K562 (cell line): ENCODE results near the gene ZMYND8. TPM values are rescaled to one million over a fixed set of nuclear protein-coding genes. Genes with fewer than 3 reads are reported as not detected.

Source experiments
- ATAC-seq: fragments of 200-7000 bp; cut with Tn5 transposase; 3 replicates; pipeline ENCODE4 v1.9.1; 2020; ENCODE audit warnings: moderate library complexity
- BruUV-seq: library from RNA; stranded (reverse); fragments of 400-500 nt; replicated peaks from 2 replicates; lab custom pipeline; 2021; lab: Mats Ljungman, UMichigan
- CTCF ChIA-PET: fragments of 300-600 bp; formaldehyde crosslinking; extraction: SDS; loops from one replicate; lab custom pipeline; 2021; ENCODE audit warnings: low intra/inter-chr PET ratio; lab: Yijun Ruan, JAX
- POLR2A ChIA-PET: fragments of 300-600, 350-650 bp; sonication (Branson Sonifier 250); formaldehyde crosslinking; extraction: SDS; loops from one replicate; lab custom pipeline; 2021; ENCODE audit warnings: antibody characterized with exemption, inconsistent platforms; lab: Yijun Ruan, JAX
- DNase-seq, 4 experiments: peaks; one replicate each; pipeline versions ENCODE4 v3.0.0 to v3.0.0-alpha.2; 2011 to 2018; ENCODE audit warnings: low spot score in 3 of 4, mixed read lengths in 3 of 4; ENCODE audit errors: extremely low read depth in 1 of 4
- FAIRE-seq: peaks from 2 replicates; lab custom pipeline; 2011; peaks lifted over from hg19 to GRCh38; lab: Jason Lieb, UNC
- H2AFZ ChIP-seq: 2 replicates; pipeline ENCODE4 v1.6.0; 2011; ENCODE audit warnings: low read depth, low read length, control low read depth, inconsistent platforms
- H3K27ac ChIP-seq: fragments of 200-600 bp; 3 replicates; pipeline ENCODE4 v1.8.0; 2011; ENCODE audit warnings: low read depth, mild to moderate bottlenecking, control low read depth, inconsistent platforms, low read length, moderate library complexity, mixed read lengths; ENCODE audit errors: extremely low read depth
- H3K27me3 ChIP-seq, 2 experiments: fragments of 300-600 bp in 1 of 2; 2 replicates in 1 of 2; 3 replicates in 1 of 2; pipeline versions ENCODE4 v1.6.0 to v1.8.0; 2011; ENCODE audit warnings: inconsistent platforms in 2 of 2, low read length in 2 of 2, mild to moderate bottlenecking in 1 of 2, mixed read lengths in 1 of 2, moderate library complexity in 1 of 2; ENCODE audit not compliant: control insufficient read depth in 2 of 2, insufficient read depth in 2 of 2
- H3K36me3 ChIP-seq: fragments of 300-600 bp; 3 replicates; pipeline ENCODE4 v1.8.0; 2011; ENCODE audit warnings: mild to moderate bottlenecking, low read length, inconsistent platforms; ENCODE audit not compliant: control insufficient read depth, insufficient read depth
- H3K4me1 ChIP-seq, 2 experiments: fragments of 200-600 bp in 1 of 2; replicated peaks in 1 of 2; 2 replicates in 1 of 2; 3 replicates in 1 of 2; pipeline versions ENCODE4 v1.5.1 to v1.8.0; 2011; ENCODE audit warnings: inconsistent platforms in 2 of 2, low read length in 2 of 2, mild to moderate bottlenecking in 1 of 2, mixed read lengths in 1 of 2, moderate library complexity in 1 of 2; ENCODE audit not compliant: control insufficient read depth in 2 of 2, insufficient read depth in 2 of 2
- H3K4me2 ChIP-seq: 2 replicates; pipeline ENCODE4 v1.6.1; 2011; ENCODE audit warnings: low read length, control low read depth, inconsistent platforms, mixed read lengths; ENCODE audit not compliant: insufficient read depth
- H3K4me3 ChIP-seq: fragments of 200-600 bp; sonication (generic), shearing (Covaris generic); 2 replicates; pipeline ENCODE4 v1.5.1; 2016; ENCODE audit warnings: control low read depth, inconsistent platforms
- H3K79me2 ChIP-seq: fragments of 200-600 bp; 3 replicates; pipeline ENCODE4 v1.8.0; 2011; ENCODE audit warnings: low read length, inconsistent platforms; ENCODE audit not compliant: control insufficient read depth, insufficient read depth
- H3K9ac ChIP-seq, 2 experiments: 2 replicates each; pipeline versions ENCODE4 v1.6.0 to v1.6.1; 2011; ENCODE audit warnings: low read depth in 2 of 2, low read length in 2 of 2, control low read depth in 1 of 2, inconsistent platforms in 1 of 2, mild to moderate bottlenecking in 1 of 2, mixed read lengths in 1 of 2; ENCODE audit not compliant: insufficient read depth in 1 of 2
- H3K9me1 ChIP-seq: one replicate; pipeline ENCODE4 v1.6.0; 2011; ENCODE audit warnings: inconsistent platforms, mild to moderate bottlenecking, low read length, moderate library complexity; ENCODE audit not compliant: control insufficient read depth, insufficient read depth
- H3K9me3 ChIP-seq: replicated peaks from 2 replicates; pipeline ENCODE4 v1.5.1; 2011; ENCODE audit warnings: low read depth, low read length, inconsistent platforms; ENCODE audit not compliant: control insufficient read depth, insufficient read depth
- H4K20me1 ChIP-seq: replicated peaks from 2 replicates; pipeline ENCODE4 v1.6.1; 2011; ENCODE audit warnings: low read length, inconsistent platforms, mixed read lengths; ENCODE audit not compliant: control insufficient read depth, insufficient read depth
- EWSR1 ChIP-seq: fragments of 450-650 bp; IDR thresholded peaks from 2 replicates; pipeline ENCODE4 v1.6.1; 2018; ENCODE audit warnings: borderline replicate concordance, mild to moderate bottlenecking, low read depth, moderate library complexity; ENCODE audit not compliant: partially characterized antibody
- EZH2 ChIP-seq: IDR thresholded peaks from 2 replicates; pipeline ENCODE4 v1.6.1; 2012; ENCODE audit warnings: low read depth, mild to moderate bottlenecking, inconsistent platforms, low read length, borderline replicate concordance
- MTA1 ChIP-seq: fragments of 450-650 bp; IDR thresholded peaks from 2 replicates; pipeline ENCODE4 v1.6.1; 2017; ENCODE audit warnings: borderline replicate concordance
- PKNOX1 ChIP-seq: fragments of 450-650 bp; IDR thresholded peaks from 2 replicates; pipeline ENCODE4 v1.6.1; 2016
- POLR2A ChIP-seq: fragments of 450-650 bp; conservative IDR thresholded peaks from 2 replicates; pipeline ENCODE4 v1.6.1; 2016
- POLR2AphosphoS5 ChIP-seq: IDR thresholded peaks from 2 replicates; pipeline ENCODE4 v1.6.1; 2011; ENCODE audit warnings: mild to moderate bottlenecking, low read depth, low read length, moderate library complexity; ENCODE audit not compliant: control insufficient read depth, insufficient read depth
- PTBP1 ChIP-seq: fragments of 200-400 bp; formaldehyde crosslinking; IDR thresholded peaks from 2 replicates; pipeline ENCODE4 v1.6.1; 2017; ENCODE audit warnings: low read depth, low read length
- RBM22 ChIP-seq: fragments of 200-400 bp; formaldehyde crosslinking; IDR thresholded peaks from 2 replicates; pipeline ENCODE4 v1.6.1; 2018; ENCODE audit warnings: low read length, low read depth; ENCODE audit not compliant: poor library complexity, severe bottlenecking
- TGIF2 ChIP-seq: sonication (generic); formaldehyde crosslinking; IDR thresholded peaks from 2 replicates; pipeline ENCODE4 v1.8.1; 2022; ENCODE audit warnings: mild to moderate bottlenecking, missing genetic modification reagents, moderate library complexity
- ZBTB33 ChIP-seq: sonication (generic); formaldehyde crosslinking; IDR thresholded peaks from 2 replicates; pipeline ENCODE4 v1.8.1; 2023; ENCODE audit warnings: mild to moderate bottlenecking, missing genetic modification reagents
- WGBS: fragments of 100-300 bp; shearing (Covaris generic); methylation state at CpG from one replicate; pipeline ENCODE4 v1.1.6; 2016; ENCODE audit warnings: low coverage, mixed read lengths; ENCODE audit not compliant: insufficient coverage; ENCODE audit errors: missing lambda C conversion rate; 5-methylcytosine and 5-hydroxymethylcytosine counted together
- in situ Hi-C: fragments of 300-500 bp; cut with MboI; formaldehyde crosslinking; loops from 4 replicates; pipeline ENCODE4 v1.15.0; 2018; ENCODE audit warnings: inconsistent platforms, mixed read lengths
- intact Hi-C: fragments of 100-400 bp; cut with micrococcal nuclease; formaldehyde crosslinking; loops from 2 replicates; pipeline ENCODE4 v1.14.2; 2022
- polyA plus RNA-seq, 8 experiments: library from polyadenylated mRNA; depleted of rRNA in 4 of 8; stranded (reverse) in 5 of 8; unstranded in 3 of 8; fragments of >200 nt; fragmentation: Nextera tagmentation in 2 of 8; fragmentation: Illumina TruSeq in 1 of 8; extraction: Ambion mirVana in 2 of 8; extraction: Trizol in 1 of 8; gene quantifications; 2 replicates each; pipeline versions ENCODE4 v1.2.1 to v1.2.3, GENCODE V29; 2011 to 2014; ENCODE audit warnings: inconsistent platforms in 1 of 8, missing spikeins in 1 of 8
- total RNA-seq, 7 experiments: library from RNA; depleted of rRNA in 6 of 7; stranded (reverse); fragments of >200 nt in 6 of 7; fragmentation: Illumina TruSeq in 2 of 7; extraction: Trizol in 2 of 7; gene quantifications; 2 replicates each; pipeline versions ENCODE4 v1.2.1 to v1.2.3, GENCODE V29; 2011 to 2021; ENCODE audit warnings: low replicate concordance in 1 of 7
- TF ChIP-seq, protein P1 (sequence below), 3 experiments: fragments of 200-800 bp in 1 of 3; fragments of 250-450 bp in 1 of 3; fragments of 450-650 bp in 1 of 3; sonication (Bioruptor Pico) in 1 of 3; sonication (Bioruptor generic) in 1 of 3; formaldehyde crosslinking in 1 of 3; IDR thresholded peaks; 2 replicates each; pipeline versions ENCODE4 v1.6.1 to v1.8.0; 2016 to 2022; ENCODE audit warnings: mild to moderate bottlenecking in 2 of 3, missing genetic modification characterization in 2 of 3, missing compliant biosample characterization in 1 of 3, moderate library complexity in 1 of 3

Gene ZMYND8
- total and polyA plus RNA-seq, 9 of the 15 experiments (the other 6 are each of a cell fraction or from before 2014, with no cell fraction given): 31.8 to 148 (median 71.9) TPM

- H3K27ac ChIP-seq: no peak overlapping the region
- H3K4me3 ChIP-seq: no peak overlapping the region
- H3K79me2 ChIP-seq: peaks cover 94% of the 10 kb centered on the region
- WGBS: 90% methylated on average over 8 of the region's 8 CpGs
- no peak for ATAC-seq
- TF ChIP-seq PTBP1 (no peak), POLR2A (peak; percentile 39; the same call in 1 of the 2 replicates), ZBTB33 (CRISPR knock-in tag) (0 out of 2 replicates have a peak, but pooled peaks have one; percentile 47), PKNOX1 (no peak), TGIF2 (CRISPR knock-in tag) (no peak), EWSR1 (peak; percentile 48), EZH2 (no peak), MTA1 (no peak), POLR2AphosphoS5 (0 out of 2 replicates have a peak, but pooled peaks have one; percentile 37), RBM22 (peak; percentile 74)
- TF ChIP-seq, protein P1, sequence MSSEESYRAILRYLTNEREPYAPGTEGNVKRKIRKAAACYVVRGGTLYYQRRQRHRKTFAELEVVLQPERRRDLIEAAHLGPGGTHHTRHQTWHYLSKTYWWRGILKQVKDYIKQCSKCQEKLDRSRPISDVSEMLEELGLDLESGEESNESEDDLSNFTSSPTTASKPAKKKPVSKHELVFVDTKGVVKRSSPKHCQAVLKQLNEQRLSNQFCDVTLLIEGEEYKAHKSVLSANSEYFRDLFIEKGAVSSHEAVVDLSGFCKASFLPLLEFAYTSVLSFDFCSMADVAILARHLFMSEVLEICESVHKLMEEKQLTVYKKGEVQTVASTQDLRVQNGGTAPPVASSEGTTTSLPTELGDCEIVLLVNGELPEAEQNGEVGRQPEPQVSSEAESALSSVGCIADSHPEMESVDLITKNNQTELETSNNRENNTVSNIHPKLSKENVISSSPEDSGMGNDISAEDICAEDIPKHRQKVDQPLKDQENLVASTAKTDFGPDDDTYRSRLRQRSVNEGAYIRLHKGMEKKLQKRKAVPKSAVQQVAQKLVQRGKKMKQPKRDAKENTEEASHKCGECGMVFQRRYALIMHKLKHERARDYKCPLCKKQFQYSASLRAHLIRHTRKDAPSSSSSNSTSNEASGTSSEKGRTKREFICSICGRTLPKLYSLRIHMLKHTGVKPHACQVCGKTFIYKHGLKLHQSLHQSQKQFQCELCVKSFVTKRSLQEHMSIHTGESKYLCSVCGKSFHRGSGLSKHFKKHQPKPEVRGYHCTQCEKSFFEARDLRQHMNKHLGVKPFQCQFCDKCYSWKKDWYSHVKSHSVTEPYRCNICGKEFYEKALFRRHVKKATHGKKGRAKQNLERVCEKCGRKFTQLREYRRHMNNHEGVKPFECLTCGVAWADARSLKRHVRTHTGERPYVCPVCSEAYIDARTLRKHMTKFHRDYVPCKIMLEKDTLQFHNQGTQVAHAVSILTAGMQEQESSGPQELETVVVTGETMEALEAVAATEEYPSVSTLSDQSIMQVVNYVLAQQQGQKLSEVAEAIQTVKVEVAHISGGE (CRISPR knock-in tag; IDR thresholded peaks at IDR 0.05): peak in 1 of 3 experiments; percentile 91; a peak in 2 of 6 replicates
- TF ChIP-seq, all 486 proteins: peak for 6
- FAIRE-seq (no peak), DNase-seq (no peak)
- Histone ChIP-seq H3K9me1 (no peaks in the 10 kb centered on the region), H3K9ac (no peak overlapping the region), H3K36me3 (peaks cover 98% of the 10 kb centered on the region), H3K9me3 (no peaks in the 10 kb centered on the region), H3K27me3 (no peaks in the 10 kb centered on the region), H4K20me1 (peaks cover 9% of the 10 kb centered on the region), H3K4me2 (no peak overlapping the region), H3K4me1 (peaks cover 5 to 17% of the 10 kb centered on the region in 2 experiments), H2AFZ (no peak overlapping the region)
- ChIA-PET POLR2A (interaction anchor here (0.6 to 1.2 kb wide), 2 partner anchors 79 to 430 kb away, joined by 3 to 6 read pairs; partner anchors contain the start of gene ZMYND8), CTCF (interaction anchor here (0.6 kb wide), 1 partner anchor 12 kb away, joined by 4 read pairs; no protein-coding TSS in a partner anchor)
- no TSS peak for BruUV-seq
- in situ Hi-C loops: no loop called here
- intact Hi-C loops: no loop called here
These were observed 79.5 kb downstream of the ZMYND8 start for GRCh38 chr20:47276851-47277534.
